B cell (primary cell): ENCODE measurements around the gene BAAT. TPM values are rescaled to one million over a fixed set of nuclear protein-coding genes. Genes with fewer than 3 reads are reported as not detected.

Source experiments
- ATAC-seq: fragments of 200-7000 bp; cut with Tn5 transposase; one replicate; pipeline ENCODE4 v1.10.0; 2021; ENCODE audit warnings: low read depth, mild to moderate bottlenecking, moderate number of reproducible peaks, moderate library complexity
- CTCF ChIA-PET: fragments of 350-600 bp; sonication (Branson Sonifier 250); formaldehyde crosslinking; loops from one replicate; lab custom pipeline; 2021; ENCODE audit warnings: antibody characterized with exemption, inconsistent platforms; lab: Charles Lee
- POLR2A ChIA-PET: fragments of 350-600 bp; sonication (Branson Sonifier 250); formaldehyde crosslinking; loops from one replicate; lab custom pipeline; 2021; ENCODE audit warnings: antibody characterized with exemption; lab: Charles Lee
- DNase-seq: peaks from one replicate; pipeline ENCODE4 v3.0.0; 2013
- H2AFZ ChIP-seq: 2 replicates; pipeline ENCODE4 v1.6.1; 2012; ENCODE audit warnings: mild to moderate bottlenecking, low read depth, low read length; ENCODE audit not compliant: insufficient read depth, poor library complexity, severe bottlenecking
- H3K27ac ChIP-seq, 2 donors: 1 replicate in 1 of 2; 2 replicates in 1 of 2; pipeline ENCODE4 v1.5.1; 2012 to 2013; ENCODE audit warnings: low read length in 2 of 2, mild to moderate bottlenecking in 2 of 2, moderate library complexity in 1 of 2
- H3K27me3 ChIP-seq, 4 experiments: fragments of 200-600 bp in 1 of 4; sonication (generic) in 1 of 4; replicated peaks in 1 of 4; 1 replicate in 2 of 4; 2 replicates in 2 of 4; pipeline versions ENCODE4 v1.6.1 to v1.7.0; 2013 to 2016; ENCODE audit warnings: low read length in 3 of 4, mild to moderate bottlenecking in 2 of 4, mixed read lengths in 1 of 4, moderate library complexity in 1 of 4; ENCODE audit not compliant: insufficient read depth in 4 of 4, control insufficient read depth in 3 of 4; ENCODE audit errors: control extremely low read depth in 1 of 4
- H3K36me3 ChIP-seq, 2 experiments: replicated peaks in 1 of 2; 1 replicate in 1 of 2; 2 replicates in 1 of 2; pipeline versions ENCODE4 v1.6.1 to v1.7.1; 2013; ENCODE audit warnings: low read length in 1 of 2; ENCODE audit not compliant: insufficient read depth in 2 of 2, control insufficient read depth in 1 of 2; ENCODE audit errors: control extremely low read depth in 1 of 2, extremely low read depth in 1 of 2
- H3K4me1 ChIP-seq, 2 donors: fragments of 200-600 bp in 1 of 2; sonication (generic) in 1 of 2; 1 replicate in 1 of 2; 2 replicates in 1 of 2; pipeline versions ENCODE4 v1.5.1 to v1.6.1; 2013 to 2017; ENCODE audit warnings: low read length in 2 of 2; ENCODE audit not compliant: control insufficient read depth in 2 of 2, insufficient read depth in 2 of 2
- H3K4me2 ChIP-seq: replicated peaks from 2 replicates; pipeline ENCODE3; 2012; ENCODE audit warnings: mild to moderate bottlenecking, low read depth, low read length; ENCODE audit not compliant: poor library complexity, severe bottlenecking
- H3K4me3 ChIP-seq, 5 experiments: fragments of 200-600 bp in 1 of 5; sonication (generic) in 1 of 5; 1 replicate in 3 of 5; 2 replicates in 2 of 5; pipeline versions ENCODE4 v1.5.1 to v1.7.0; 2011 to 2016; ENCODE audit warnings: low read length in 4 of 5, mild to moderate bottlenecking in 4 of 5, low read depth in 2 of 5, control low read depth in 1 of 5, moderate library complexity in 1 of 5; ENCODE audit not compliant: insufficient read depth in 1 of 5; ENCODE audit errors: control extremely low read depth in 1 of 5, extremely low read depth in 1 of 5
- H3K79me2 ChIP-seq: fragments of 200-600 bp; sonication (generic); one replicate; pipeline ENCODE4 v1.6.0; 2016; ENCODE audit warnings: low read length; ENCODE audit not compliant: control insufficient read depth, insufficient read depth
- H3K9ac ChIP-seq: fragments of 200-600 bp; sonication (generic); 2 replicates; pipeline ENCODE4 v1.6.1; 2017; ENCODE audit warnings: mild to moderate bottlenecking, low read length, moderate library complexity
- H3K9me3 ChIP-seq, 3 donors: one replicate each; pipeline versions ENCODE4 v1.6.1 to v1.7.1; 2013; ENCODE audit warnings: low read length in 2 of 3; ENCODE audit not compliant: control insufficient read depth in 2 of 3, insufficient read depth in 1 of 3; ENCODE audit errors: control extremely low read depth in 1 of 3
- H4K20me1 ChIP-seq: 2 replicates; pipeline ENCODE4 v1.6.0; 2012; ENCODE audit warnings: mild to moderate bottlenecking, low read length; ENCODE audit not compliant: insufficient read depth, control insufficient read depth, poor library complexity, severe bottlenecking
- H3K27ac Mint-ChIP-seq: one replicate; pipeline ENCODE4 v1.8.0; 2021; ENCODE audit warnings: mixed read lengths
- H3K27me3 Mint-ChIP-seq: one replicate; pipeline ENCODE4 v1.8.0; 2021; ENCODE audit warnings: mixed read lengths
- H3K4me1 Mint-ChIP-seq: one replicate; pipeline ENCODE4 v1.8.0; 2021; ENCODE audit warnings: mixed read lengths
- H3K4me3 Mint-ChIP-seq: one replicate; pipeline ENCODE4 v1.8.0; 2021; ENCODE audit warnings: mixed read lengths
- H3K9me3 Mint-ChIP-seq: one replicate; pipeline ENCODE4 v1.8.0; 2022; ENCODE audit warnings: mixed read lengths; ENCODE audit not compliant: insufficient read depth
- CTCF ChIP-seq: fragments of 200-600 bp; IDR thresholded peaks from one replicate; pipeline ENCODE4 v1.8.0; 2022; ENCODE audit warnings: antibody characterized with exemption, mild to moderate bottlenecking
- EZH2 ChIP-seq: IDR thresholded peaks from 2 replicates; pipeline ENCODE4 v1.6.1; 2012; ENCODE audit warnings: borderline replicate concordance, low read depth, mild to moderate bottlenecking, moderate library complexity, low read length; ENCODE audit not compliant: insufficient read depth, poor library complexity, severe bottlenecking
- WGBS: methylation state at CpG from one replicate; pipeline ENCODE4 v1.1.5; 2013; ENCODE audit warnings: missing lambda C conversion rate; ENCODE audit not compliant: insufficient coverage; 5-methylcytosine and 5-hydroxymethylcytosine counted together
- intact Hi-C: fragments of 100-400 bp; cut with micrococcal nuclease; formaldehyde crosslinking; loops from one replicate; pipeline ENCODE4 v1.10.0; 2022
- polyA plus RNA-seq: library from polyadenylated mRNA; depleted of rRNA; stranded (reverse); fragments of >200 nt; gene quantifications from 2 replicates; pipeline ENCODE4 v1.2.3, GENCODE V29; 2012
- total RNA-seq, 2 donors: library from RNA; stranded (reverse); fragments of 120-200 nt in 1 of 2; gene quantifications; 1 replicate in 1 of 2; 2 replicates in 1 of 2; pipeline versions ENCODE4 v1.2.3 to v1.2.4, GENCODE V29; 2013 to 2022

BAAT gene
- total and polyA plus RNA-seq, 2 donors (not counting 1 experiment from before 2014, with no cell fraction given) = 0.07 TPM; not detected in 1

GRCh38 chr9:101375546-101375945 lies 9.3 kb downstream of the BAAT start:
- Histone ChIP-seq H3K36me3 (no peaks in the 10 kb centered on the region), H3K9ac (no peak overlapping the region), H3K9me3 (peaks cover 0 to 2% (median 0%) of the 10 kb centered on the region in 3 donors), H3K79me2 (no peaks in the 10 kb centered on the region), H4K20me1 (no peaks in the 10 kb centered on the region), H3K4me2 (no peak overlapping the region), H3K4me3 (no peak overlapping the region), H2AFZ (no peak overlapping the region), H3K27me3 (no peaks in the 10 kb centered on the region), H3K4me1 (no peaks in the 10 kb centered on the region), H3K27ac (no peak overlapping the region)
- no peak for DNase-seq
- H3K4me3 Mint-ChIP-seq = no peak overlapping the region
- 92% methylated on average over 12 of the region's 12 CpGs for WGBS
- peaks cover 2% of the 10 kb centered on the region for H3K9me3 Mint-ChIP-seq
- intact Hi-C loops = no loop called here
- no peak for ATAC-seq
- peaks cover 43% of the 10 kb centered on the region for H3K27me3 Mint-ChIP-seq
- no peak overlapping the region for H3K27ac Mint-ChIP-seq
- ChIA-PET POLR2A (no interaction called here), CTCF (no interaction called here)
- no peaks in the 10 kb centered on the region for H3K4me1 Mint-ChIP-seq
- TF ChIP-seq CTCF (no peak), EZH2 (no peak)

- peaks cover 32% of the 10 kb centered on the region for H3K27me3 Mint-ChIP-seq
- CTCF ChIA-PET = interaction anchor here (0.6 to 1.8 kb wide), 2 partner anchors 11 to 102 kb away, joined by 3 to 6 read pairs; no protein-coding TSS in a partner anchor
- no peaks in the 10 kb centered on the region for H3K4me1 Mint-ChIP-seq
Observed at GRCh38 chr9:101372327-101373118, 12.3 kb downstream of the BAAT start.

More at GRCh38 chr9:101372327-101373118, 12.3 kb downstream of the BAAT start:
- H3K36me3 ChIP-seq = no peaks in the 10 kb centered on the region
- no peaks in the 10 kb centered on the region for H3K79me2 ChIP-seq
- H3K4me3 ChIP-seq = no peak overlapping the region
- no peaks in the 10 kb centered on the region for H3K4me1 ChIP-seq
- no peak overlapping the region for H3K9ac ChIP-seq
- no peak for DNase-seq
- ATAC-seq = no peak
- H2AFZ ChIP-seq = no peak overlapping the region
- Mint-ChIP-seq H3K4me3 (no peak overlapping the region), H3K9me3 (no peaks in the 10 kb centered on the region), H3K27ac (no peak overlapping the region)
- H4K20me1 ChIP-seq = no peaks in the 10 kb centered on the region
- H3K27ac ChIP-seq = no peak overlapping the region
- no peak for TF ChIP-seq CTCF
- no peak for TF ChIP-seq EZH2
- no peaks in the 10 kb centered on the region for H3K27me3 ChIP-seq
- WGBS = 70% methylated on average over 2 of the region's 2 CpGs
- POLR2A ChIA-PET = no interaction called here
- H3K4me2 ChIP-seq = no peak overlapping the region
- intact Hi-C loops = no loop called here
- peaks cover 0 to 2% (median 0%) of the 10 kb centered on the region in 3 donors for H3K9me3 ChIP-seq
